ENCODE data around the gene EIF3L. TPM values are rescaled to one million over a fixed set of nuclear protein-coding genes. Genes with fewer than 3 reads are reported as not detected.

EIF3L gene
- total and polyA plus RNA-seq, 10 of the 15 experiments (the other 5 are each of a cell fraction or from before 2014, with no cell fraction given), result 294 to 1,037 (median 618) TPM

GRCh38 chr22:37811867-37812266, 37.4 kb upstream of the EIF3L start:
- ATAC-seq (no peak), DNase-seq (ENCODE audit: low read depth, low spot score) (no peak), FAIRE-seq (no peak)
- intact Hi-C loops (cut with micrococcal nuclease; ENCODE audit: unreplicated experiment) (no loop called here), in situ Hi-C loops (cut with MboI) (no loop called here)
- H3K9ac ChIP-seq (ENCODE audit: control insufficient read depth, insufficient read depth, low read length), result no peak overlapping the region
- H3K79me2 ChIP-seq (ENCODE audit: control insufficient read depth, insufficient read depth, low read length), result no peaks in the 10 kb centered on the region
- RAD21 ChIA-PET (ENCODE audit: unreplicated experiment), result no interaction called here
- WGBS (ENCODE audit: insufficient coverage, insufficient replicate concordance, low lambda C conversion rate, missing lambda C conversion rate), result 96% methylated on average over 2 of the region's 2 CpGs
- no peak overlapping the region for H3K4me3 ChIP-seq
- SMC1A ChIA-PET (ENCODE audit: uncharacterized antibody, unreplicated experiment), result no interaction called here
- no peak overlapping the region for H2AFZ ChIP-seq (ENCODE audit: control insufficient read depth, low read depth, low read length)
- H3K4me2 ChIP-seq (ENCODE audit: control insufficient read depth, insufficient read depth), result no peak overlapping the region
- TF ChIP-seq EZH2 (IDR thresholded peaks at IDR 0.05; ENCODE audit: borderline replicate concordance, control insufficient read depth, low read depth, low read length) (no peak), SP1 (IDR thresholded peaks at IDR 0.05; ENCODE audit: low read depth, low read length) (no peak), NR2F1 (conservative IDR thresholded peaks at IDR 0.05) (no peak), ZNF622 (IDR thresholded peaks at IDR 0.05) (no peak), RFX5 (IDR thresholded peaks at IDR 0.05; ENCODE audit: low read depth, low read length) (no peak), NFYA (IDR thresholded peaks at IDR 0.05; ENCODE audit: borderline replicate concordance, low read depth, low read length) (no peak), PAX5 (IDR thresholded peaks at IDR 0.05; ENCODE audit: borderline replicate concordance, low read depth, low read length) (no peak), IRF5 (IDR thresholded peaks at IDR 0.05; ENCODE audit: borderline replicate concordance) (no peak), STAT1 (conservative IDR thresholded peaks at IDR 0.05) (no peak), TCF12 (IDR thresholded peaks at IDR 0.05; ENCODE audit: low read depth, low read length) (no peak), ZNF24 (IDR thresholded peaks at IDR 0.05) (no peak), MYB (IDR thresholded peaks at IDR 0.05; ENCODE audit: borderline replicate concordance, low read depth, low read length) (no peak), NRF1 (conservative IDR thresholded peaks at IDR 0.05; ENCODE audit: low read depth, low read length) (no peak), SUZ12 (IDR thresholded peaks at IDR 0.05; ENCODE audit: unreplicated experiment) (no peak)
- no peaks in the 10 kb centered on the region for H4K20me1 ChIP-seq (ENCODE audit: control insufficient read depth, insufficient read depth)
- CTCF ChIA-PET, result no interaction called here
- peaks cover 2% of the 10 kb centered on the region in 2 experiments; a peak in 2 of 4 replicates for H3K27me3 ChIP-seq (replicated peaks in 1 of 2; ENCODE audit: control insufficient read depth in 2 of 2, insufficient read depth in 2 of 2, low read length in 1 of 2)
- H3K36me3 ChIP-seq (ENCODE audit: control insufficient read depth in 2 of 2, insufficient read depth in 2 of 2, low read length in 1 of 2), result no peaks in the 10 kb centered on the region
- H3K4me1 ChIP-seq (ENCODE audit: control insufficient read depth, insufficient read depth, low read length), result peaks cover 4% of the 10 kb centered on the region
- H3K9me3 ChIP-seq (replicated peaks; ENCODE audit: control insufficient read depth, insufficient read depth, low read length), result no peaks in the 10 kb centered on the region
- POLR2A ChIA-PET, result no interaction called here
- BruUV-seq (replicated peaks), result no TSS peak
- no peak overlapping the region for H3K27ac ChIP-seq (ENCODE audit: control insufficient read depth, insufficient read depth)
